Cardiac muscle cell (in vitro differentiated cells and primary cell): ENCODE results near the gene EFCAB11. TPM values are rescaled to one million over a fixed set of nuclear protein-coding genes. Genes with fewer than 3 reads are reported as not detected.

ENCODE experiments used
- DNase-seq, 2 donors: peaks; one replicate each; pipeline versions ENCODE4 v3.0.0 to v3.0.0-alpha.2; 2010 to 2017; ENCODE audit warnings: low read depth in 1 of 2, low spot score in 1 of 2
- H3K27ac ChIP-seq: fragments of 200-600 bp; sonication (generic); 2 replicates; pipeline ENCODE4 v1.5.1; 2016
- H3K27me3 ChIP-seq: fragments of 200-600 bp; sonication (generic); 2 replicates; pipeline ENCODE4 v1.6.0; 2016; ENCODE audit warnings: control low read depth
- H3K36me3 ChIP-seq: fragments of 200-600 bp; sonication (generic); 2 replicates; pipeline ENCODE4 v1.5.1; 2016; ENCODE audit warnings: control low read depth
- H3K4me1 ChIP-seq: fragments of 200-600 bp; sonication (generic); 2 replicates; pipeline ENCODE4 v1.8.1; 2017; ENCODE audit warnings: low read depth, mild to moderate bottlenecking, mixed run types
- H3K4me3 ChIP-seq: fragments of 200-600 bp; sonication (generic); 2 replicates; pipeline ENCODE4 v1.5.1; 2016; ENCODE audit warnings: mild to moderate bottlenecking
- H3K9me3 ChIP-seq: fragments of 200-600 bp; sonication (generic); 2 replicates; pipeline ENCODE4 v1.5.1; 2017; ENCODE audit warnings: low read depth, mild to moderate bottlenecking, control low read depth
- CTCF ChIP-seq: IDR thresholded peaks from 2 replicates; pipeline ENCODE4 v1.5.1; 2012; ENCODE audit warnings: low read depth, mild to moderate bottlenecking, low read length
- polyA plus RNA-seq: library from polyadenylated mRNA; unstranded; fragments of >200 nt; fragmentation: Nextera tagmentation; extraction: Ambion mirVana; gene quantifications from 2 replicates; pipeline ENCODE4 v1.2.1, GENCODE V29; 2016
- total RNA-seq: library from RNA; depleted of rRNA; stranded (reverse); fragments of >200 nt; gene quantifications from 2 replicates; pipeline ENCODE4 v1.2.3, GENCODE V29; 2016

Gene EFCAB11
- total and polyA plus RNA-seq, 2 experiments from 2014 or later = 12.3 to 20.3 TPM

- Histone ChIP-seq H3K36me3 (no peaks in the 10 kb centered on the region), H3K4me1 (peaks cover 1% of the 10 kb centered on the region), H3K9me3 (no peaks in the 10 kb centered on the region), H3K4me3 (no peak overlapping the region), H3K27me3 (no peaks in the 10 kb centered on the region), H3K27ac (no peak overlapping the region)
- no peak for TF ChIP-seq CTCF
- DNase-seq = no peak
Observed at GRCh38 chr14:89823743-89824142, 130.8 kb downstream of the EFCAB11 start.

GRCh38 chr14:89814126-89814525 is 140.4 kb downstream of the EFCAB11 start:
- Histone ChIP-seq H3K9me3 (no peaks in the 10 kb centered on the region), H3K4me3 (no peak overlapping the region), H3K4me1 (peaks cover 16% of the 10 kb centered on the region), H3K27me3 (no peaks in the 10 kb centered on the region), H3K27ac (peak overlapping the region; percentile 35), H3K36me3 (no peaks in the 10 kb centered on the region)
- TF ChIP-seq CTCF = no peak
- no peak for DNase-seq

GRCh38 chr14:89813617-89814031 is 140.9 kb downstream of the EFCAB11 start:
- no peaks in the 10 kb centered on the region for H3K27me3 ChIP-seq
- H3K36me3 ChIP-seq = no peaks in the 10 kb centered on the region
- no peaks in the 10 kb centered on the region for H3K9me3 ChIP-seq
- peak; percentile 42 to 65 for DNase-seq
- H3K27ac ChIP-seq = peak overlapping the region; percentile 35
- H3K4me1 ChIP-seq = peaks cover 13% of the 10 kb centered on the region
- no peak overlapping the region for H3K4me3 ChIP-seq
- TF ChIP-seq CTCF = no peak

GRCh38 chr14:89811954-89812575 is 142.5 kb downstream of the EFCAB11 start:
- Histone ChIP-seq H3K27me3 (no peaks in the 10 kb centered on the region), H3K4me3 (no peak overlapping the region), H3K27ac (no peak overlapping the region), H3K4me1 (no peaks in the 10 kb centered on the region), H3K9me3 (no peaks in the 10 kb centered on the region), H3K36me3 (no peaks in the 10 kb centered on the region)
- no peak for DNase-seq
- no peak for TF ChIP-seq CTCF

- H3K36me3 ChIP-seq = no peaks in the 10 kb centered on the region
- peak in 1 of 2 donors; percentile 16 for DNase-seq
- no peaks in the 10 kb centered on the region for H3K4me1 ChIP-seq
- no peak for TF ChIP-seq CTCF
- no peaks in the 10 kb centered on the region for H3K9me3 ChIP-seq
- H3K27ac ChIP-seq = no peak overlapping the region
- no peaks in the 10 kb centered on the region for H3K27me3 ChIP-seq
- H3K4me3 ChIP-seq = no peak overlapping the region
Observed at GRCh38 chr14:89810101-89810500, 144.4 kb downstream of the EFCAB11 start.
